Kidney (tissue), 14 donors: ENCODE results near the gene DISC1. TPM values are rescaled to one million over a fixed set of nuclear protein-coding genes. Genes with fewer than 3 reads are reported as not detected.

Source experiments
- DNase-seq, 5 donors: peaks; one replicate each; pipeline ENCODE4 v3.0.0-alpha.2; 2013 to 2020
- FAIRE-seq: peaks from 2 replicates; lab custom pipeline; 2012; peaks lifted over from hg19 to GRCh38; lab: Jason Lieb, UNC
- H3K27ac ChIP-seq, 2 donors: one replicate each; pipeline ENCODE4 v1.7.0; 2013; ENCODE audit warnings: low read depth in 2 of 2, low read length in 2 of 2, inconsistent platforms in 1 of 2
- H3K27me3 ChIP-seq: one replicate; pipeline ENCODE4 v1.7.1; 2013; ENCODE audit warnings: low read length, inconsistent platforms; ENCODE audit not compliant: control insufficient read depth, insufficient read depth
- H3K36me3 ChIP-seq, 3 donors: one replicate each; pipeline versions ENCODE4 v1.7.0 to v1.7.1; 2013; ENCODE audit warnings: low read length in 3 of 3, control low read depth in 1 of 3, inconsistent platforms in 1 of 3; ENCODE audit not compliant: insufficient read depth in 3 of 3, control insufficient read depth in 2 of 3
- H3K4me1 ChIP-seq, 3 donors: one replicate each; pipeline versions ENCODE4 v1.7.0 to v1.7.1; 2013; ENCODE audit warnings: low read length in 3 of 3, inconsistent platforms in 1 of 3, low read depth in 1 of 3; ENCODE audit not compliant: control insufficient read depth in 2 of 3, insufficient read depth in 2 of 3
- H3K4me3 ChIP-seq, 3 donors: one replicate each; pipeline versions ENCODE4 v1.7.0 to v1.8.1; 2013; ENCODE audit warnings: low read length in 3 of 3, control low read depth in 1 of 3, inconsistent platforms in 1 of 3
- H3K9ac ChIP-seq, 3 donors: one replicate each; pipeline versions ENCODE4 v1.7.0 to v1.7.1; 2013; ENCODE audit warnings: low read length in 3 of 3, control low read depth in 1 of 3, inconsistent platforms in 1 of 3
- H3K9me3 ChIP-seq, 3 donors: one replicate each; pipeline versions ENCODE4 v1.7.0 to v1.7.1; 2013; ENCODE audit warnings: low read length in 3 of 3, control low read depth in 1 of 3, inconsistent platforms in 1 of 3; ENCODE audit not compliant: control insufficient read depth in 2 of 3, insufficient read depth in 1 of 3
- intact Hi-C: fragments of 100-400 bp; cut with DNase I; formaldehyde crosslinking; loops from one replicate; pipeline ENCODE4 v1.11.1; 2022
- polyA plus RNA-seq: library from polyadenylated mRNA; stranded (reverse); fragments of 350-450 nt; fragmentation: Illumina TruSeq; extraction: RNeasy Lipid Tissue Mini Kit (QIAGEN cat#74804); gene quantifications from one replicate; pipeline ENCODE4 v1.2.3, GENCODE V29; 2014; ENCODE audit warnings: low read depth, low replicate concordance; ENCODE audit not compliant: insufficient read depth
- total RNA-seq: library from RNA; stranded (reverse); fragmentation: NEBNext Ultra II Directional; extraction: Animal tissue kit (Norgen Biotek cat#: 25700); gene quantifications from one replicate; pipeline ENCODE4 v1.2.1, GENCODE V29; 2021
- TF ChIP-seq, protein P1 (sequence below): IDR thresholded peaks from 3 replicates; pipeline ENCODE4 v1.5.1; 2012; ENCODE audit warnings: mild to moderate bottlenecking, moderate library complexity, borderline replicate concordance; ENCODE audit not compliant: insufficient read depth; ENCODE audit errors: extremely low read depth
- donor health status: control.
- donor health status: control.
- donor health status: control.
- donor health status: control.
- donor health status: control.
- donor health status: DM: yes; HTN: yes; CAD: no.
- donor health status: Normal renal cell carcinoma (clear cell type).

Gene DISC1
- total and polyA plus RNA-seq, 2 donors from 2014 or later: 0.80 to 15.9 TPM

DNA sequence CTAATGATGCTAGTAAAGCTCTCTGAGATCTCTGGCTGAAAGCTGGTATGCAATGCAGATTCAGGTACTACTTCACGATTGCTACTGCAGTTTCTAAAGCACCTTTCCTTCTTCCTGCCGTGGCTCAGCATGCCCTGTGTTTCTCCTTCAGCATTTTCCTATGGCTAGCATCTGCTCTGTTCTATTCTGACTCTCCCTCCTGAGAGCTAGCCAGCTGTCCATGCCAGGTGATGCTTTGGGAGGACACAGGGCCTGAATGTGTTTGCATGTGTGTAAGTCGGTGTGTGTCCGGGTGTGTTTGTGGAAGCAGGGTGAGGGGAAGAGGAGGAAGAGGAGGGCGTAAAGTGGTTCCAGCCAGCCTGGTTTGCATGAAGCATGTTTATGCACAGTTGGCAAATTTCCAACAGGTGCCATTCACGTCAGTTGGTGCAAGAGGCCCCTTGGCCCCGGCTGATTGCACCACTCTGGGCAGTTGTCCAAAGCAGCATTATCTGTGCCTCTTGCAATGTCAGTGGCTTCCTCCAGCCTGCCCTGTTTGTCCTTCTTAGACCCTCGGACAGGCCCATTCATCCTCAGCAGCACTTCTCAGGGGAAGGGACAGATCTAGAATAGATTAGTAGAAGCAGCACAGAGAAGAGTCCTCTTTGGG is 433.3 kb downstream of the DISC1 start:
- no peaks in the 10 kb centered on the region for H3K4me1 ChIP-seq
- H3K9ac ChIP-seq: no peak overlapping the region
- no peak for DNase-seq
- H3K4me3 ChIP-seq: no peak overlapping the region
- no peaks in the 10 kb centered on the region for H3K9me3 ChIP-seq
- no peaks in the 10 kb centered on the region for H3K36me3 ChIP-seq
- H3K27me3 ChIP-seq: no peaks in the 10 kb centered on the region
- H3K27ac ChIP-seq: no peak overlapping the region
- intact Hi-C loops: no loop called here
- no peak for FAIRE-seq
- TF ChIP-seq, protein P1, sequence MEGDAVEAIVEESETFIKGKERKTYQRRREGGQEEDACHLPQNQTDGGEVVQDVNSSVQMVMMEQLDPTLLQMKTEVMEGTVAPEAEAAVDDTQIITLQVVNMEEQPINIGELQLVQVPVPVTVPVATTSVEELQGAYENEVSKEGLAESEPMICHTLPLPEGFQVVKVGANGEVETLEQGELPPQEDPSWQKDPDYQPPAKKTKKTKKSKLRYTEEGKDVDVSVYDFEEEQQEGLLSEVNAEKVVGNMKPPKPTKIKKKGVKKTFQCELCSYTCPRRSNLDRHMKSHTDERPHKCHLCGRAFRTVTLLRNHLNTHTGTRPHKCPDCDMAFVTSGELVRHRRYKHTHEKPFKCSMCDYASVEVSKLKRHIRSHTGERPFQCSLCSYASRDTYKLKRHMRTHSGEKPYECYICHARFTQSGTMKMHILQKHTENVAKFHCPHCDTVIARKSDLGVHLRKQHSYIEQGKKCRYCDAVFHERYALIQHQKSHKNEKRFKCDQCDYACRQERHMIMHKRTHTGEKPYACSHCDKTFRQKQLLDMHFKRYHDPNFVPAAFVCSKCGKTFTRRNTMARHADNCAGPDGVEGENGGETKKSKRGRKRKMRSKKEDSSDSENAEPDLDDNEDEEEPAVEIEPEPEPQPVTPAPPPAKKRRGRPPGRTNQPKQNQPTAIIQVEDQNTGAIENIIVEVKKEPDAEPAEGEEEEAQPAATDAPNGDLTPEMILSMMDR: no peak

DNA sequence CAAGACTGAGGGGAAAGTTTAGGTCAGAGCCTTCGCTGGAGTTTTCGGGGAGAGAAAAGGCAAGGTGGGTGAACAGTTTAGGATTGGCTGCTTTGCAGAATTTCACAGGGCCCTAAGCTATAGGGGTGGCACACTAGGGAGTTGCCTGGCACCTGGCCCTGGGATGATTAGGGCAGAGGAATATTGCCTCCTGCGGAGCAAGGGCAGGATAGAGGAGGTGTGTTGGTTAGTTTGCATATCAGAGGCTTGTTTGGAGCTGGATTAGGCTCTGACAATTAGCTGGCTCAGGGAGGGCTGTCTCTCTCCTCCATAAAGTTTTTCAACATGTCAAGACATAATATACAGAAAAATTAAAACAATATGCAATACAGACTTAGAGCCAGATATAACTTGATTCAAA is 436.4 kb downstream of the DISC1 start:
- H3K4me3 ChIP-seq: no peak overlapping the region
- no peaks in the 10 kb centered on the region for H3K27me3 ChIP-seq
- no peak overlapping the region for H3K9ac ChIP-seq
- no peak for DNase-seq
- FAIRE-seq: no peak
- no peaks in the 10 kb centered on the region for H3K36me3 ChIP-seq
- no peaks in the 10 kb centered on the region for H3K4me1 ChIP-seq
- TF ChIP-seq, protein P1: no peak
- intact Hi-C loops: no loop called here
- H3K9me3 ChIP-seq: no peaks in the 10 kb centered on the region
- H3K27ac ChIP-seq: no peak overlapping the region

DNA sequence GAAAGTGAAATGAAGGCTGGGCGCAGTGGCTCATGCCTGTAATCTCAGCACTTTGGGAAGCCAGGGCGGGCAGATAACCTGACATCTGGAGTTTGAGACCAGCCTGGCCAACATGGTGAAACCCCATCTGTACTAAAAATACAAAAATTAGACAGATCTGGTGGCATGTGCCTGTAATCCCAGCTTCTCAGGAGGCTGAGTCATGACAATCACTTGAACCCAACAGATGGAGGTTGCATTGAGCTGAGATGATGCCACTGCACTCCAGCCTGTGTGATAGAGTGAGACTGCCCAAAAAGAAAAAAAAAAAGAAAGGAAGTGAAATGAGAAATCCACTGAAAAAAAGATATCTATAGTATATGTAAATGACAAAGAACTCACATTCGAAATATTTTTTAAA is 439.9 kb downstream of the DISC1 start:
- no peak overlapping the region for H3K27ac ChIP-seq
- DNase-seq (no peak), FAIRE-seq (no peak)
- no peak overlapping the region for H3K9ac ChIP-seq
- no peaks in the 10 kb centered on the region for H3K9me3 ChIP-seq
- TF ChIP-seq, protein P1: no peak
- H3K36me3 ChIP-seq: no peaks in the 10 kb centered on the region
- no peaks in the 10 kb centered on the region for H3K4me1 ChIP-seq
- no peak overlapping the region for H3K4me3 ChIP-seq
- H3K27me3 ChIP-seq: no peaks in the 10 kb centered on the region
- intact Hi-C loops: no loop called here

DNA sequence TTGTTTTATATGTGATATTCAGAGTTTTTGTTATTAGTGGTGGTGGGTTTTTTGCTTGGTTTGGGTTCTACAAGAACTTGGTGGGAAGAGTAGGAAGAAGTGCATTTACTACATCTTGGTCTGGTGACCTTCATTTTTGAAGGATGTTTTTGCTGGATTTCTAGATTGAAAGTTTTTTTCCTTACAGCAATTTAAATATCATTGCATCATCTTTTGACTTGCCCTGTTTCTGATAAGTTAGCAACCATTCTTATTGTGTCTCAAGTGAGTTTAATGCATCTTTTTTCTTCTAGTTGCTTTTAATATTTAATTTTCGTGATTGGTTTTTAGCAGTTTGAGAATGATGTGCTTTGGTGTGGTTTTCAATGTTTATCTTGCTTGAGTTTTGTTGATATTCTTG is 447.7 kb downstream of the DISC1 start:
- Histone ChIP-seq H3K27ac (no peak overlapping the region), H3K4me3 (no peak overlapping the region), H3K4me1 (no peaks in the 10 kb centered on the region), H3K36me3 (no peaks in the 10 kb centered on the region), H3K27me3 (no peaks in the 10 kb centered on the region), H3K9ac (no peak overlapping the region), H3K9me3 (peaks cover 0 to 2% (median 0%) of the 10 kb centered on the region in 3 donors)
- FAIRE-seq (no peak), DNase-seq (no peak)
- TF ChIP-seq, protein P1: no peak
- intact Hi-C loops: no loop called here
